Activated T-helper 17 cell treated with anti-CD3 and anti-CD28 coated beads, Interleukin-2, amount 50 U/mL, for 72 hours (primary cell): ENCODE data around the gene PRM3. TPM values are rescaled to one million over a fixed set of nuclear protein-coding genes. Genes with fewer than 3 reads are reported as not detected.

Source experiments
- ATAC-seq: fragments of 150-1000 bp; cut with Tn5 transposase; replicated peaks from 2 replicates; pipeline ENCODE4 v1.10.0; 2021; ENCODE audit warnings: mild to moderate bottlenecking, moderate library complexity
- H3K27ac Mint-ChIP-seq: one replicate; pipeline ENCODE4 v1.8.0; 2022; ENCODE audit warnings: mixed read lengths
- H3K27me3 Mint-ChIP-seq: one replicate; pipeline ENCODE4 v1.8.0; 2022; ENCODE audit warnings: mixed read lengths
- H3K36me3 Mint-ChIP-seq: one replicate; pipeline ENCODE4 v1.8.0; 2022; ENCODE audit warnings: low read depth, mild to moderate bottlenecking, mixed read lengths
- H3K4me1 Mint-ChIP-seq: one replicate; pipeline ENCODE4 v1.8.0; 2022; ENCODE audit warnings: mixed read lengths
- H3K4me3 Mint-ChIP-seq: one replicate; pipeline ENCODE4 v1.8.0; 2022; ENCODE audit warnings: mild to moderate bottlenecking, mixed read lengths
- H3K9me3 Mint-ChIP-seq: one replicate; pipeline ENCODE4 v1.8.0; 2022; ENCODE audit warnings: mixed read lengths
- total RNA-seq, 2 donors: library from RNA; stranded (reverse); gene quantifications; one replicate each; pipeline ENCODE4 v1.2.3, GENCODE V29; 2022

Gene PRM3
- total RNA-seq: not detected

- Mint-ChIP-seq H3K36me3 (no peaks in the 10 kb centered on the region), H3K27ac (no peak within 1 kb of the TSS), H3K4me1 (no peaks in the 10 kb centered on the region), H3K27me3 (no peaks in the 10 kb centered on the region), H3K4me3 (no peak within 1 kb of the TSS), H3K9me3 (no peaks in the 10 kb centered on the region)
- ATAC-seq: no peak
Measured at GRCh38 chr16:11272921-11273720, at the start of gene PRM3. Gene PRM3 (minus strand): TSS chr16:11273629. CDS start chr16:11273595, 34 bp downstream.

GRCh38 chr16:11322823-11323222 lies 49.4 kb upstream of the PRM3 start:
- H3K4me3 Mint-ChIP-seq: no peak overlapping the region
- H3K27me3 Mint-ChIP-seq: no peaks in the 10 kb centered on the region
- ATAC-seq: no peak
- H3K9me3 Mint-ChIP-seq: no peaks in the 10 kb centered on the region
- H3K27ac Mint-ChIP-seq: no peak overlapping the region
- peaks cover 26% of the 10 kb centered on the region for H3K4me1 Mint-ChIP-seq
- no peaks in the 10 kb centered on the region for H3K36me3 Mint-ChIP-seq

- Mint-ChIP-seq H3K27ac (no peak overlapping the region), H3K36me3 (no peaks in the 10 kb centered on the region), H3K27me3 (no peaks in the 10 kb centered on the region), H3K4me1 (peaks cover 14% of the 10 kb centered on the region), H3K9me3 (no peaks in the 10 kb centered on the region), H3K4me3 (no peak overlapping the region)
- no peak for ATAC-seq
Measured at GRCh38 chr16:11321662-11322061, 48.2 kb upstream of the PRM3 start.

GRCh38 chr16:11320170-11320569 lies 46.7 kb upstream of the PRM3 start:
- no peak for ATAC-seq
- H3K4me1 Mint-ChIP-seq: peaks cover 7% of the 10 kb centered on the region
- H3K36me3 Mint-ChIP-seq: no peaks in the 10 kb centered on the region
- H3K4me3 Mint-ChIP-seq: no peak overlapping the region
- H3K27me3 Mint-ChIP-seq: no peaks in the 10 kb centered on the region
- no peak overlapping the region for H3K27ac Mint-ChIP-seq
- no peaks in the 10 kb centered on the region for H3K9me3 Mint-ChIP-seq

- no peak overlapping the region for H3K27ac Mint-ChIP-seq
- no peaks in the 10 kb centered on the region for H3K9me3 Mint-ChIP-seq
Measured at GRCh38 chr16:11319529-11320146, 46.2 kb upstream of the PRM3 start.

GRCh38 chr16:11318817-11319216 lies 45.4 kb upstream of the PRM3 start:
- Mint-ChIP-seq H3K4me3 (no peak overlapping the region), H3K9me3 (no peaks in the 10 kb centered on the region), H3K36me3 (no peaks in the 10 kb centered on the region), H3K27me3 (no peaks in the 10 kb centered on the region), H3K4me1 (peaks cover 5% of the 10 kb centered on the region), H3K27ac (peak overlapping the region; percentile 1)
- no peak for ATAC-seq

More at GRCh38 chr16:11319529-11320146, 46.2 kb upstream of the PRM3 start:
- no peak for ATAC-seq
- Mint-ChIP-seq H3K4me1 (peaks cover 5% of the 10 kb centered on the region), H3K4me3 (no peak overlapping the region), H3K36me3 (no peaks in the 10 kb centered on the region), H3K27me3 (no peaks in the 10 kb centered on the region)

- H3K9me3 Mint-ChIP-seq: no peaks in the 10 kb centered on the region
- no peak overlapping the region for H3K4me3 Mint-ChIP-seq
- H3K4me1 Mint-ChIP-seq: peaks cover 13% of the 10 kb centered on the region
- no peaks in the 10 kb centered on the region for H3K27me3 Mint-ChIP-seq
- no peak overlapping the region for H3K27ac Mint-ChIP-seq
- ATAC-seq: no peak
- no peaks in the 10 kb centered on the region for H3K36me3 Mint-ChIP-seq
Measured at GRCh38 chr16:11316331-11317015, 43.0 kb upstream of the PRM3 start.

GRCh38 chr16:11315510-11315909 lies 42.1 kb upstream of the PRM3 start:
- H3K4me3 Mint-ChIP-seq: no peak overlapping the region
- no peaks in the 10 kb centered on the region for H3K27me3 Mint-ChIP-seq
- no peak overlapping the region for H3K27ac Mint-ChIP-seq
- H3K36me3 Mint-ChIP-seq: no peaks in the 10 kb centered on the region
- peaks cover 13% of the 10 kb centered on the region for H3K4me1 Mint-ChIP-seq
- H3K9me3 Mint-ChIP-seq: no peaks in the 10 kb centered on the region
- no peak for ATAC-seq

GRCh38 chr16:11314309-11314894 lies 41.0 kb upstream of the PRM3 start:
- Mint-ChIP-seq H3K36me3 (no peaks in the 10 kb centered on the region), H3K4me1 (peaks cover 13% of the 10 kb centered on the region), H3K4me3 (no peak overlapping the region), H3K27ac (no peak overlapping the region), H3K27me3 (no peaks in the 10 kb centered on the region), H3K9me3 (no peaks in the 10 kb centered on the region)
- no peak for ATAC-seq

- Mint-ChIP-seq H3K4me1 (peaks cover 10% of the 10 kb centered on the region), H3K36me3 (no peaks in the 10 kb centered on the region), H3K27me3 (no peaks in the 10 kb centered on the region), H3K9me3 (no peaks in the 10 kb centered on the region), H3K27ac (peak overlapping the region; percentile 82), H3K4me3 (no peak overlapping the region)
- no peak for ATAC-seq
Measured at GRCh38 chr16:11313493-11314308, 40.3 kb upstream of the PRM3 start.

GRCh38 chr16:11312718-11313492 lies 39.5 kb upstream of the PRM3 start:
- no peaks in the 10 kb centered on the region for H3K36me3 Mint-ChIP-seq
- H3K4me3 Mint-ChIP-seq: no peak overlapping the region
- H3K27me3 Mint-ChIP-seq: no peaks in the 10 kb centered on the region
- no peak for ATAC-seq
- no peaks in the 10 kb centered on the region for H3K9me3 Mint-ChIP-seq
- H3K27ac Mint-ChIP-seq: peak overlapping the region; percentile 82
- peaks cover 7% of the 10 kb centered on the region for H3K4me1 Mint-ChIP-seq

GRCh38 chr16:11310997-11311561 lies 37.6 kb upstream of the PRM3 start:
- peak overlapping the region; percentile 56 for H3K27ac Mint-ChIP-seq
- H3K36me3 Mint-ChIP-seq: no peaks in the 10 kb centered on the region
- no peaks in the 10 kb centered on the region for H3K27me3 Mint-ChIP-seq
- peaks cover 14% of the 10 kb centered on the region for H3K4me1 Mint-ChIP-seq
- H3K9me3 Mint-ChIP-seq: no peaks in the 10 kb centered on the region
- ATAC-seq: peak; percentile 20
- H3K4me3 Mint-ChIP-seq: peak overlapping the region; percentile 29

GRCh38 chr16:11310634-11310977 lies 37.2 kb upstream of the PRM3 start:
- peak overlapping the region; percentile 29 for H3K4me3 Mint-ChIP-seq
- ATAC-seq: no peak

More at GRCh38 chr16:11310634-11310977, 37.2 kb upstream of the PRM3 start:
- Mint-ChIP-seq H3K9me3 (no peaks in the 10 kb centered on the region), H3K27ac (peak overlapping the region; percentile 56), H3K36me3 (no peaks in the 10 kb centered on the region), H3K4me1 (peaks cover 14% of the 10 kb centered on the region), H3K27me3 (no peaks in the 10 kb centered on the region)
